H1 (cell line): ENCODE measurements around the gene KRT32.

Experiments
- EZH2 ChIP-seq: fragments of 200-600 bp; sonication (generic); IDR thresholded peaks from 2 replicates; pipeline ENCODE4 v1.7.1; 2012; ENCODE audit warnings: low read depth, mild to moderate bottlenecking, moderate library complexity, low read length, inconsistent platforms; ENCODE audit not compliant: severe bottlenecking
- NRF1 ChIP-seq: IDR thresholded peaks from 2 replicates; pipeline ENCODE4 v1.6.1; 2011; ENCODE audit warnings: mild to moderate bottlenecking, low read depth, low read length, improper control_type of control experiment

GRCh38 chr17:41474863-41475262, 7.7 kb upstream of the KRT32 start:
- TF ChIP-seq NRF1 = no peak
- TF ChIP-seq EZH2 = no peak
